HS-5 (cell line): ENCODE data around the gene MEF2D.

Experiments
- DNase-seq: peaks from one replicate; pipeline ENCODE4 v3.0.0-alpha.2; 2012; ENCODE audit warnings: low read depth

MEF2D gene

DNA sequence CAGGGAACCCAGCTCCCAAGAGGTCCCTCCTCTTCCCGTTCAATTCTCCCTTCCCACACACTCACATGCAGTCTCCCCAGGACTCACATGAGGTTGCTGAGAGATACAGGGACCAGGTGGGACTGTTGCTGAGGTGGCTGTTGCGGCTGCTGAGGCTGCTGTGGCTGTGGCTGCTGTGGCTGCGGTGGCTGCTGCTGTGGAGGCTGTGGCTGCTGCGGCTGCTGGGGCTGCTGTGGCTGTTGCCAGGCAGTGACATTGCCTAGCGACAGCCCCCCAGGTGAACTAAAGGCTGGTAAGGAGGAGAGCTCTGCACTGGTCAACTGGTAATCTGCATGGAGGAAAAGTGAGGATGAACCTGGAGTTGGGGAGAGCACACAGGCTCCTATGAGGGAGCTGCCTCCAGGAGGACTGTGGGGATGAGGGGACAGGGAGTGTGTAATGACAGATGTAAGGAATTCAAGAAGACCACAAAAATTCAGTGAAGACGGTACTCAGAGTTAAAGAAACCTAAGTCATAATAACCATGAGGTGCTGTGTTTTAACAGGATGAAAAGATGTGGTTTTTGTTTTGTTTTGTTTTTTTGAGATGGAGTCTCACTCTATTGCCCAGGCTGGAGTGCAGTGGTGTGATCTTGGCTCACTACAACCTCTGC lies 31.8 kb downstream of the MEF2D start:
- no peak for DNase-seq

DNA sequence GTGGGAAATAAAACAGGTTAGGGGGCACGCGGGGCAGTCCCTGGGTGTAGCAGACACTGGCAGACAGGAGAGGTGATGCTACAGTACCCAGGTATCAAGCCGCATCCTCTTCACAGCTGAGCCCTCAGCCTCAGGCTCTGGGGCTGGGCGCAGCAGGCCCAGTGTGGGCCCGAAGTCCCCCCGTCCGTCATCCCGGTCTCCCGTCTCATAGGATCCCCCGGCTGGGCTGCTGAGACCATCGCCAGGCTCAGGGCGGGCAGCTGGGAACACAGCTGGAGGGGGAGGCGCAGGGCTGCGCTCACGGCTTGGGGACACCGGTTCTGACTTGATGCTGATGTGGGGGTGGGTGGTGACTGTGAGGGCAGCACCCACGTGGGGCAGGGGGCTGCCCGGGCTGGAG lies 32.7 kb downstream of the MEF2D start:
- DNase-seq = no peak

DNA sequence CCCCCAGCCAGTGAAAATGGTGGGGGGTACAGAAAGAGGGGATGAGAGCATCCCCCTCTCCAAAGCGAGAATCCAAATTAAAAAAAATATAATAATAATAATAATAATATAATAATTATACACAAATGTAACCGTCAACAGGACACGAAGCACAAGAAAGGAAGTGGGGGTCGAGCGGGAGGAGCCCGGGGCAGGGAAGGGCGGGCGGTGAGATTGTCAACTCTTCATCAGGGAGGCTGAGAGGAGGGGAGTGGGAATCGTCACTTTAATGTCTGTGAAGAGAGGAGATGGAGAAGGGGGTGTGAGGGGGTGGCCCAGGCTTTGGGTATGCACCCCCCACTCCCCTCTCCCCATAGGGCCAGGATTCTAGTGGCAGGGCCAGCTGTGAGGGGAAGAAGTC lies 33.2 kb downstream of the MEF2D start:
- no peak for DNase-seq

DNA sequence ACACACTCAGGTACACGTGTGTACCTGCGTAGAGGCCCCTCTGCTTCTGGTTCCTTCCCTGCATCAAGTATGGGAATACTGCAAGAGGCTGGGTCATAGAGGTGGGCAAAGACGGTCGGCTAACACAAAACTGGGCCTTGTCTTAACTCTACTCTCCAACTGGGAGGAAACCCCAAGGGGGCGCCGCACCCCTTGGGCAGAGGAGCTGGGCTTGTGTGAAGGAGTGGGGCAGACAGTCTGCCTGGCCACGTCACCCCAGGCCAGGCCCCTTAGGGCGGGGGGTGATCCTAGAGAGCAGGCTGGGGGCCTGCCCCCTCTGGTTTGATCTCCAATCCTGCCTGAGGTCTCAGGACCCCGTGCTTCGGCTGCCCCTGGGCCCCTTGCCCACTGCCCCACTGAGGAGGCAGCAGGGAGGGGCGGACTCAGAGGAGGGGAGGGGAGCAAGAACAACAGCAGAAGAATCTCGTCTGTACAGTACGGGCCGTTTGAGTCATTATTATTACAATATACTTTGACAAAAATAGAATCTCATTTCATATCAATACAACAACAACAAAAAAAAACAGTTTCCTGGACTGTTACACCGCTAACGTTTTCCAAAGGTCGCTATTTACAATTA lies 34.7 kb downstream of the MEF2D start:
- DNase-seq = no peak

DNA sequence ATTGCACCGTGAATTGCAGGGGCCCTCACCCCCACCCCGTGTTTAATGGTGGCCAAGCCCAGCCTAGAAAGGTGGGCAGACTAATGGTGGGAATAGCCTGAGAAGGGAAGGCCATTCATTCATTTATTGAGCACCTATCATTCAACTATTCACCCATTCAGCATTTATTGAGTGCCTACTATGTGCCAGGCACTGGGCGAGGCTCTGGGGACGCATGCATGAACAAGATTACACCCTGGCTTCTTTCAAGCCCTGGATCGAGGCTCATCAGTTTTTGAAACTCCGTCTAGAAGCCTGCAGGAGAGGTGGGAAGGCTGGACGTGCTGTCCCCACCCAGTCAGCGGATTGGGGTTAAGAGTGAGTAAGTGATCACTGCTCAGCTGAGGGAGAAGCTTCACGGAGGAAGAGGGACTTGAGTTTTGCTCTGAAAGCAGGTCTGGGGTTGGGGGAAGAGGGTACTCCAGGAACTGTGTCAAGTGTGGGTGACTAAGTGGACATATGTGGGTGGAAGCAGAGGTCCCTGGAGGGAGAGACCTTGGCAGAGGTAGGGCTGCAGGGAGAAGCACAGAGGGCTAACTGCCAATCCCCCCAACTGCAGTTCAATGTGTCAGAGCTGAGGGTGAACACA lies 35.6 kb downstream of the MEF2D start:
- DNase-seq = no peak

DNA sequence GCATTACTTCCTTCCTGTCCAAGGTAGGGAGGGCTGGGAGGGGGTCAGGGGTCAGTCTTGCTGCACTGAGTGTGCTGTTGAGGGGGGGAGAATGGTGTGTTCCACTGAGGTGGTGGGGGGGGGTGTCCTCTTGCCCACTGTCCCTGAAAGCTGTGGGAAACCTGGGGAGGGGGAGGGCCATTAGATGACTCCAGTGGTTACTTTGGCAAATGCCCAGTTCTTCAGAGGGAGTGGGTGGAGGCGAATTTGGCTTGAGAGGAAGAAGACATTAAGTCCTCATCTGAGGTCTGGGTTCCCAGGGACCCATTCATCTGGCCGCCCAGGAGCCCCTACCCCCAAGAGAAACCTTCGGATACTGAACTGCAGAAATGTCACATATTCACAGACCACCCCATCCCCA lies 36.2 kb downstream of the MEF2D start:
- DNase-seq = no peak

DNA sequence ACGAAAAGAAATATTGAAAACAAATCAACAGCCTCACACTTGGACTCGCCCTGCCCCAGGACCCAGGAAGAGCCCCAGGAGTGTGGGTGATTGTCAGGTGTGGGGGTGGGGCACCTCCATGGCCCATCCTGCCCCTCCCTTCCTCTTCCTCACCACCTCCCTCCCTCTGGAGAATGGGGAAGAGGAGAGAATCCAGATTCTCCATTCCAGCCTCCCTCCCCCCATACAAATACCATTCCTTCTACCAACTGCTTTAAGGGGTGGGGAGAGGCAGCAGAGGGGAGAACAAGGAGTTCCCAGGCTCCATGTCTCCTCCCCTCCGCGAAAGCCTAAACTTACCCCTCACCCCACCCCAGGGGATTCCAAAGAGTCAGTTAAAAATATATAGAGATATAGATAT lies 36.7 kb downstream of the MEF2D start:
- DNase-seq = no peak

DNA sequence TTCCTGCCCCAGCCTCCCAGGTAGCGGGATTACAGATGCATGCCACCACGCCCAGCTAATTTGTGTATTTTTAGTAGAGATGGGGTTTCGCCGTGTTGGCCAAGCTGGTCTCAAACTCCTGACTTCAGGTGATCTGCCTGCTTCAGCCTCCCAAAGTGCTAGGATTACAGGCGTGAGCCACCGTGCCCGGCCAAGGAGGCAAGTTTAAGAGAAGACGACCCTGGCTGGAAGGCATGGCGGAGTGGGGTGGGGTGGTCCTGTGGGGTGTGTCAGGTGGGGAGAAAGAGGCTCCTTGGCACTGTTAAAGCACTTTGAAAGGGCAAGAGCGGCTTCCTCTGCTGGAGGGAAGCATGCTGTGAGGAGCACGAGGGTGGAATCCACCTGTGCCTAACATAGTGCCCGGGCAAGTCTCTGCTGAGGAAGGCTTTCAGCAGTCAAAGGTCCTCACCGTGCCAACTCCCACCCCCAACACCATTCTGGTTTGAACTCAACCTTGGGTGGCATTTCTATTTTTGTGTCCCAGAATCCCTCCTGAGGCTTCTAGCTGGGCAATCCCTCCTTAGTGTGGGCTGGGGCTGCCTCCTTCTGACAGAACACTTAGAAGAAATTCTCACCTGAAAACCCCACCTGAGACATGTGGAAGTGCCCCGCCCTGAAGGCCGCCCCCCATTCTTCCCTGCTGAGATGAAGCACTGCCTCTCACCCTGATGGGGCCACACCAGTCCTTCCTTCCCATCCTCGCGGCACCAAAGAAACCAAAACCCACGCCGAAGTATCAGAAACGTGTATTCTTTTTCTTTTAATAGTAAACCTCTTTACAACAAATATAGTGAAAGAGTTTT lies 37.4 kb downstream of the MEF2D start:
- DNase-seq = no peak

DNA sequence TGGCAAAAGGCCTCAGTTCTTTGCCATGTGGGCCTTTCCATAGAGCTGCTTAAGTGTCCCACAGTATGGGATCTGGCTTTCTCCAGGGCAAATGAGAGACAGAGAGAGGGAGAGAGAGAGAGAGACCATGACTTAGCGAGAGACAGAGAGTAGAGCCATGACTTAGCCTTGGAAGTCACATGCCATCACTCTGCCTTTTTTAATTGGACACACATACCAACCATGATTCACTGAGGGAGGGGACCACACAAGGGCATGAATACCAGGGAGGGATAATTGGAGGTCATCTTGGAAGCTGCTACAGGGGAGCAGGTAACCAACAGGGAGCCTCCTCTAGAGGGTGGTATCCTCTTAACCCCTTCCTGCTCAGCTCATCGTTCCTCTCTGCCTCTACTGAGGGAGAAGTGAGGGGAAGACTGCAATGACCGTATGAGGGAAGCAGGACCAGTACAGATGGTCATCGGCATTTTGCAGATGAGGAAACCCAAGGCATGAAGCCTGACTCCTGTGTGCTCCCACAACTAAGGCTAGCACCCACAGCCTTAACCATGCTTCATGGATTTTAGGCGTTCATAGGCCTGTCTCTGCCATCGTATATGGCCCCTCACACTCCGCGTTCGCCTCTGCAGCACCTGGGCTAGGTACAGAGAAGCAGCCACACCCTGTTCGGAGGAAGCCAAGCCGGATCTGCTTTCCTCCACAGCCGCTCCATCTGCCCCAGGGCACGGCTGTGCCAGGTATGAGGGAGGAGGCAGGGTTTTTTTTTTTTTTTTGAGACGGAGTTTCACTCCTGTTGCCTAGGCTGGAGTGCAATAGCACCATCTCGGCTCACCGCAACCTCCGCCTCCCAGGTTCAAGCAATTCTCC lies 38.6 kb downstream of the MEF2D start:
- no peak for DNase-seq

DNA sequence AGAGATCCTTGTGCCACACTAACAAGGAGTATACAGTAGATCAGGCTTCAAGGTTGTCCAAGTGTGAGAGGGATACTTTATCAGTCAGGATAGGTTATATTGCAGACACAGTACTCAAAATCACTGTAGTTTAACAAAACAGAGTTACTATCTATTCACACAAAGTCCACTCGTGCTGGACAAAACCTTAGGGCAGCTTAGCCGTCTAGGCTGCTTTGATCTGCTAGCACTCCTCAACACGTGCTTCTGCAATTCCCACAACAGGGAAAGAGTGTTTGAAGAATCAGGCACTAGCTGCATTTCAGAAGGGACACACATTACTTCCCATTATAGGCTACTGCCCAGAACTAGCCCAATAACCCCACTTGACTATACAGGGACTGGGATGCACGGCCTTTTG lies 39.5 kb downstream of the MEF2D start:
- DNase-seq = no peak

DNA sequence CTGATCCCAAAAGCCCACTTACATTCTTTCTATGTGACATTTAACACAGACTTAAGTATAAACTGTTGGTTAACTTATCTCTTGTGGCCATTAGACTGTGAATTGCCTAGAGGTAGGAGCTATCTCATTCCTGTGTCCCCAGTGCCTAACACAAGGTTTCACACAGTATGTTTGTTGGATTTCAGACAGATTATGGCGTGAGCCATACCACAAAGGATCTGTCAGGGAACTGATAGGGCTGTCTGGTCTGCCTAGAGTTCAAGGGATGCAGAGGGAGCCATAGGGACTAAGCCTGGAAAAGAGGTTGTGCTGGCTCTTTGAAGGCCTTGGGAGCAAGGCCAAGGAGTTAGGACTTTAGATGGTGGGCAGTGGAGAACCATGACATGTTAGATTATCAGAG lies 40.0 kb downstream of the MEF2D start:
- DNase-seq = no peak

DNA sequence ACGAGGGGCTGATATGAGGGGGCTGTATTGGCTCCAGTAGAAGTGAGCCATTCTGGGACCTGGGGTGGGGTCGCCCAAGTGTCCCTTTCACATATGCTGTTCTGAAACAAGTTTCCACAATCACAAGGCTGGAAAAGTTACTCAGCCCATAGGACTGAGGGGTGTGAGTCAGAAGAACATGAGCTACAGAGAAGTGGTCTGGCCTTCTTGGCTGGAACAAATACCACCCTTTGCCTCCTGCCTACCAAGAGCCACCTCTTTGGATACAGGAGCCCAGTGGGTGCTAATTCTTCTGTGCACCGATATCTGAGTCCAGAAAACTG lies 42.4 kb downstream of the MEF2D start:
- DNase-seq = no peak

DNA sequence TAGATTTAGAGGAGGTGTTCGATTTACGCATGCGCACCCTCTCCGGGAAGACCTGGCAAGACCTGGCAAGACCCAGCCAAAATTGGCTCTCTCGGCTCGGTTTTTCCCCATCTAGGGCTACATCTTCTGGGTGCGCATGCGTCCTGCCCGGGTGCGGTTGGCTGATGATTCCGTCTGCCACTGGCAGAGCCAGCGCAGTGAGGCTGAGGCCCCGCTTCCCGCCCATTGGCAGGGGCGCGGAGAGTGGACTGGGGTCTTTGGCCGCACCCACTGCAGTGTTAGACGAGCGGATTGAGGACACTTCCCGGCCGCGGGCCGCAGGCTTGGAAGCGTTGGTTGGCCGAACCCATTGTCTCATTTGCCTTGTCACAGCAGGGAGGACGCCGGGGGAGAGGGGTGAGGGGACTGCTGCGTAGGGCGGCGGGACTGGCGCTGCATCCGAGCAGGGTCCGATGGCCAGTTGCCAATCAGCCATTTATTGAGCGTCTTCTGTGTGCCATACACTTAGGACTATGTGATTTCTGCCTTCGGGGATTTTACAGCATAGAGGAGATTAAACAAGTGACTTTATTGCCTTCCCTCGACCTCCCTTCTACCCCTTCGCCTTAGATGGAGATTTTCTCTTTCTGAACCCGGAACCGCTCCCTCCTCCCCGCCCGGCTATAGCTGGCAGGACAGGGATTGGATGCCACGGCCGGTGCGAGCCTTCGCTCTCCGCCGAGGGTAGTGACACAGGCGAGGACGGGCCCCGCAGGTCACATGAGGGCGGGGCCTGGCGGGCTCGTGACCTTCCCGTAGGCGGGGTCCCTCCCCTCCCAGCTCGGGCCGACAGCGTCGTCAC lies 43.7 kb downstream of the MEF2D start:
- DNase-seq = peak; percentile 94

DNA sequence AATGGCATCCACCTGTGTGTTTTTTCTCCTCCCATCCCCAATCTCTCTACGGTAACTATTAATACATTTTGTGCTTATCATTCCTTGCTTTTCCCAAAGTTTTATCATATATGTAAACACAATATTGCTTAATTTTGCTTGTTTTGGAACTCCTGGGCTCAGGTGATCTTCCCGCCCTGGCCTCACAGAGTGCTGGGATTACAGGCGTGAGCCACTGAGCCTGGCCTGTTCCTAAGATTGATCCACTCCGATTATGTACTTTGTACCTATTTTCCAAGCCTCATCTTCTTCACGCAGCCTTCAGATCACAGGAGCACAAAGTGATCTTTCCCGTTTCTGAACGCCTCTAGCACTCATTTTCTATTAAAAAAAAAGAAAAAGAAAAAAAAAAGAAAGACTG lies 45.2 kb downstream of the MEF2D start:
- no peak for DNase-seq

DNA sequence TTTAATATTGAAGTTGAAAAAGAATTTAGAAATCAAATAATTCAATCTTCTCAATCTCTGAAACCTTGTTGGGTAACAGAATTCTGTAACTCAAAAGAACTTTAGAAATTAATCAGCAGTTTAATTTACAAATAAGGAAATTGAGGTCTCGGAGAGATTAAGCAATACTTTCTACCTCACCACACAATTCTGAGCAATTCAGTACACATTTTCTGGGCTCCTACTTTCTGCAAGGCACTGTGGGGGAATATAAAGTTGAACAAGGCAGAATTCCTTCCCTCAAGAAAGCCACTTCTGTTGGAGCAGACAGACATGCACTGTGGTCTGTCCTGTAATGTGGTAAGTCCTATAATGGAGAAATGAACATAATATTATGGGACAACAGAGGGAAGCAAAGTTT lies 47.7 kb downstream of the MEF2D start:
- no peak for DNase-seq

DNA sequence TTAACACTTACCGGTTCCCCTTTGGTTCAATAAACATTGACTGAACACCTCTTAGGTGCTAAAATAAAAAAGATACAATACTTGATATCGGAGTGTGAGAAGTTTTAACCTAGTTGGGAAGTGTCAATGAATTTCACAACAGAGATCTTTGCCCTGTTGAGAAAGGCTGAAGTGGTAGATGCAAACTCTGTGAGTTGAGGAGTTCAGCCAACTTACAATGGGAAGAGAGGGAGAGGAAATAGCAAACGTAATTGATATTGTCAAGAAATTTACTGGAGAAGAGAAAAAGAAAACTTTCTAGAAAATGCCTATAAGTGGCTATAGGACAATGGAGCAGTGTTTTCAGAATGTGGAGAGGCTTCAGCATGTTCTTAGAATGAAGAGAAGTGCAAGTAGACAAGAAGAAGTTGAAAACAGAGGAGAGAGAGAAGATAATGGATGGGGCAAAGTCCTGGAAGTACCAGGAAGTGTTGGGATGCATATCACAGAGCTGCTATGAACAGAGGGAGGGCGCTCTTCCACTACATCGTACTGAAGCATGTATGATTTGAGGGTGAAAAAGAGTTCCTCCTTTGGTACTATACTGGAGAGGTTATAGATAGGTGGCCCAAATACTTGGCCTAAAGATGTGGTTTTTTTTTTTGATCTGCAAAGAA lies 48.9 kb downstream of the MEF2D start:
- no peak for DNase-seq

DNA sequence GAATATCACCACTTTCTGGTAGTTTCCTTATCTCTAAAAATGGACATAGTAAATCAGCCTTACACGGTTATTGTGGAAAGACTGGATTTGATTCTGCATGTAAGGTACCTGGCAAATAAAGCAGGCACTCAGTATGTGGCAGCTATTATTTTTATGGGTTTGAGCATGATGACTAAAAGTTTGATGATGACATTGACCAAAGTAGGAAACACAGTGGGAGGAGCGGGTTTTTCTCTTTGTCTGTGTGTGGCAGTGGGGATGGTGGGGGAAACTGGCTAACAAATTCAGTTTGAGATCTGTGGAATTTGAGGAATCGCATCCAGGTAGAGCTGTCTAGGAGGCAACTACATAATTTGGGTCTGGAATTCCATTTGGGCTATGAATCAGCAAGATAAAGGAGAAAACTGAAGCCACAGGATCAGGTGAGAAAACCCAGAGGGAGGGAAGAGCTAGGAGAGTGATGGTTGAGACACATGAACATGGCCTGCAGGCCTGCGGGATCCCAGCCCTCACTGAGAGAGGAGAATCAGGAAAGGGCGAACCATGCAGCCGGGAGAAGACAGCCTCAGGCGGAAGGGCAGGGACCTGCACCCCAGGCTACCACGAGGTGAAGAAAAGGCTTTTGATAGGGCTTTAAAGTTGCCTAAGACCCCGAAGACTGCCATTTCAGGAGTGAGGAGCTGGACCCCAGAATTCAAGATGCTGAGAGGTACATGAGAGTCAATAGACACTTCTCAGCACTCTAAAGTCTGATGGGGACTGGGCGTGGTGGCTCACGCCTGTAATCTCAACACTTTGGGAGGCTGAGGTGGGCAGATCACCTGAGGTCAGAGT lies 52.2 kb downstream of the MEF2D start:
- no peak for DNase-seq

DNA sequence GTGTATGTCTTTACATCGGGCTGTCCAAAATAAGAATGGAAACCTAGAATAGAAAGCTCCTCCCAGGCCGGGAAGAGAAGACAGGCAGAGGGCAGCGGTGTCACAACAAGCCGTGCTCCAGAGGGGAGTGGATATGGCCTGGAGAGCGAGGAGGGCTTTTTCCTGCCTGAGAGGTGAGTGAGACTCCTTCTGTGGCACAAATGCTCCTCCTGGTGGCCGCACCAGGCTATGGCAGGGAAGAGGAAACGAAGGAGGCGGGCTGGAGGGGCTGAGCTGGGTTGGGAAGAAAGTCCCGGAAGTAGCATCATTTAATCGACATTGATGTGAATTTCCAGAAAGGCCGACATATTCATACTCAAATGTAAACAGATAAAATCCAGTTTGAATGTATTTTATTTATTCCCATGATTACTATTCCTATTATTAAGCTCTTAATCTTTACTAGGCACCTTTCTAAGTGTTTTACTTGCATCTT lies 54.7 kb downstream of the MEF2D start:
- peak; percentile 73 for DNase-seq

DNA sequence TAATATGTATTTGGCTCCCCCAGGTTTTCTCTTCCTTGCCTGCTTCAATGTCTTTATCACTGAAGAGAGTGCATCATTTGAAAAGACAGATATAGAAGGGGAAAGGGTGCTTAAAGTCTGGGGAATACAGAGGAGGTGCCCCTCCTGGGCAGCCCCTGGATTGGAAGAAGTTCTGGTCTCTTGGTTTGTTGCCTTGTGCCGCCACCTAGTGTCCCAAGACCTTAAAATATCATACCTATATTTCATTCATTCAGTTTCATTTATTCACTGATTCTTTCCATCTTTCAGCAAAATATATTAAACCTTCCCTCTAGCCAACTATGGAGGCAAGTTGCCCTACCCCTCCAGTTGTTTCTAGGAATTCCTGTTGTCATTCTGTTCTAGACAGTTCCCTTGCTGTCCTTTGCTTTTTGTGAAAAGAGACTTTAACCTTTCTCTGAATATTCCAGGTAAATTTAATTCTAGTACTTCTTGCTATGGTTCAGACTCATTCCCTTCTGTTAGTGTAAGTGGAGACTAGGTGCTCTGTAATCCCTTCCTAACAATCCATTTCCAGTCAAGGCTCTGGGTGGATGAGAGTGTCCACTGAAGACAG lies 56.1 kb downstream of the MEF2D start:
- DNase-seq = no peak
